ENCODE measurements around the gene MRPL18.

Gene MRPL18

DNA sequence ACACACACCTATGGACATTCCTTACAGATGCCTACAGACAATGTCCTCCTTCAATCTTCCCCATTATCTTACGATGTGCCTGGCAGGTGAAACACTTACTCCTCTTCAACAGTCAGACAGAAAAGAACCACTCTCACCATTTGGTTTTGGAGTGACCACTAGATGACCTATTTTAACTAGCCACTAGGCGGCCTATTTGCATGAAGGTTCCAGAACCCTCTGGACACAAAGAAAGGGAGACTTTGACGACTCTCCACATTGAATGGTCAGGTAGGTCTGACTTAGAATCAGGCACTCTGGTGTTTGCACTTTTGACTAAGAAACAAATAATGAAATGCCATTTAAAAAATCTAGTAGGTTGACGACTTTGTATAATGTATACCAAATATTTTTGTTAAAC, 51.8 kb downstream of the MRPL18 start:
- DNase-seq (ENCODE audit: low read depth, low spot score), result no peak

DNA sequence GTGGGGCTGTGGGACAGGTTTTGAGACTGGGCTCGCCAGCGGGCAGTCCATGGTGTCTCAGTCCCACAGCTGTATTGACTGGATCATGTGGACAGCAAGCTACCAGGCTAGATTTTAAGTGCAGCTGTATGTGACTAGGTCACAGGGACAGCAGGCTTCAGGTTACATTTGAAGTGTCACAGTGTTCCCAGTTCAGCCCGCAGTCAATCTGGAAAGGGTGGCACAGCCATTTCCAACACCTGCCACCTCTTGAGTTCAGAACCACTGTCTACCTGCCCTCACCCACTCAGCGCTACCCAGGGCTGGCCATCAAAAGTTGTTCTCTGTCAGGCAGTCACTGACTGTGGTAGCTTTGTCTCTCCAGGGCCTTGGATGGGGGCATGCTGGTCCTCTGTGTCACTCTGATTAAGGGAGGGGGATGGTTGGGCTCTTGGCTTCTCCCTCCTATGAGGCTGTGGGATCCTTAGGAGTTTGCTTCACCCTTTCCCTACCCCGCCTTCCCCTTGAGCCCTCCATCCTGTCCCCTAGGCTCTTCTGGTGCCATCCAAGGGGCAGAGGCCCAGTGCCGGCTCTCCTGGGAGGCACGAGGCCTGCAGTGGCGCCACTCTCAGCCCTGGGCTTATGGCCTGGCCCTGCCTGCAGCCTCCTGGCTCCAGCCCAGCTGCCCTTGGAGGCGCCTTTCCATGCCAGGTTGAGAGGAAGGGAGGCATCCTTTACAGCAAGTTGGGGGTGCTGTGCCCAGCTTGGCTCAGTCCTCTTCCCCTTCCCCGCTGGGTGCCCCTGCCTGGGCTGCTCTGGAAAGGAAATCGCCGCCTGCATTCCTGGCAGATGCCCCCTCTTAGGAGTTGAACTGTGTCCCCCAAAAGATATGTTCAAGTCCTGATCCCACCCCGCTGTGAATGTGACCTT, 54.7 kb downstream of the MRPL18 start:
- no peak for DNase-seq (ENCODE audit: low read depth, low spot score)
